ENCODE measurements around the gene SWT1. TPM values are rescaled to one million over a fixed set of nuclear protein-coding genes. Genes with fewer than 3 reads are reported as not detected.
"Not testable (repeated sequence)": the region's sequence is repeated elsewhere in the genome, so short reads cannot be mapped to it uniquely, and the experiment has no call there.

SWT1 gene
- total RNA-seq, 8 experiments from 2014 or later: 5.2 to 17.0 (median 10.7) TPM

- H3K4me1 ChIP-seq (replicated peaks in 1 of 2): peaks cover 9 to 13% of the 10 kb centered on the region in 2 donors
- ATAC-seq (replicated peaks in 6 of 8); H3K27ac ChIP-seq; H3K4me3 ChIP-seq: not testable (repeated sequence)
- WGBS, 10 experiments: 72 to 100% (median 90%) methylated on average over 1 to 6 of the region's 7 CpGs; no CpG with 5 or more reads in 3 of the 10 experiments
- in situ Hi-C loops (cut with MboI; ENCODE audit: low pct_unique_long_range_greater_than_20kb in 2 of 9, low sequenced_read_pairs in 9 of 9, unreplicated experiment in 9 of 9): loop anchor here in 3 of 9 experiments (25.0 kb wide), 3 partner anchors 166 to 341 kb away; no protein-coding TSS in a partner anchor
These were observed 164.1 kb downstream of the SWT1 start for GRCh38 chr1:185321104-185321503.

GRCh38 chr1:185321653-185322221 lies 164.8 kb downstream of the SWT1 start:
- not testable (repeated sequence) for ATAC-seq (replicated peaks in 6 of 8); H3K4me3 ChIP-seq; H3K27ac ChIP-seq
- H3K4me1 ChIP-seq (replicated peaks in 1 of 2): peaks cover 9 to 13% of the 10 kb centered on the region in 2 donors
- 95 to 100% (median 100%) methylated on average over 3 to 6 of the region's 36 CpGs; no CpG with 5 or more reads in 7 of the 10 experiments for WGBS, 10 experiments
- in situ Hi-C loops (cut with MboI; ENCODE audit: low pct_unique_long_range_greater_than_20kb in 2 of 9, low sequenced_read_pairs in 9 of 9, unreplicated experiment in 9 of 9): loop anchor here in 3 of 9 experiments (25.0 kb wide), 3 partner anchors 166 to 341 kb away; no protein-coding TSS in a partner anchor

GRCh38 chr1:185322636-185323035 lies 165.7 kb downstream of the SWT1 start:
- no peak overlapping the region for H3K27ac ChIP-seq
- ATAC-seq (replicated peaks in 6 of 8): no peak
- in situ Hi-C loops (cut with MboI; ENCODE audit: low pct_unique_long_range_greater_than_20kb in 2 of 9, low sequenced_read_pairs in 9 of 9, unreplicated experiment in 9 of 9): loop anchor here in 3 of 9 experiments (25.0 kb wide), 3 partner anchors 165 to 340 kb away; no protein-coding TSS in a partner anchor
- H3K4me1 ChIP-seq (replicated peaks in 1 of 2): peaks cover 7 to 13% of the 10 kb centered on the region in 2 donors
- whole genome bisulfite sequencing, 10 experiments: 6 to 90% (median 70%) methylated on average over 1 to 2 of the region's 2 CpGs
- no peak overlapping the region for H3K4me3 ChIP-seq

- Histone ChIP-seq H3K4me3 (no peak overlapping the region), H3K27ac (no peak overlapping the region), H3K4me1 (replicated peaks in 1 of 2) (no peaks in the 10 kb centered on the region)
- no peak for ATAC-seq (replicated peaks in 6 of 8)
- WGBS, 10 experiments: 77 to 100% (median 100%) methylated on average over 1 to 3 of the region's 3 CpGs; no CpG with 5 or more reads in 3 of the 10 experiments
- in situ Hi-C loops (cut with MboI; ENCODE audit: low pct_unique_long_range_greater_than_20kb in 2 of 9, low sequenced_read_pairs in 9 of 9, unreplicated experiment in 9 of 9): loop anchor here in 3 of 9 experiments (25.0 kb wide), 3 partner anchors 163 to 338 kb away; no protein-coding TSS in a partner anchor
These were observed 167.2 kb downstream of the SWT1 start for GRCh38 chr1:185324118-185324517.

- no peak overlapping the region for H3K27ac ChIP-seq
- H3K4me1 ChIP-seq (replicated peaks in 1 of 2): no peaks in the 10 kb centered on the region
- H3K4me3 ChIP-seq: no peak overlapping the region
- ATAC-seq (replicated peaks in 6 of 8): no peak
- WGBS, 10 experiments: 37 to 96% (median 83%) methylated on average over 1 to 4 of the region's 4 CpGs; no CpG with 5 or more reads in 2 of the 10 experiments
- in situ Hi-C loops (cut with MboI; ENCODE audit: low pct_unique_long_range_greater_than_20kb in 2 of 9, low sequenced_read_pairs in 9 of 9, unreplicated experiment in 9 of 9): no loop called here
These were observed 168.4 kb downstream of the SWT1 start for GRCh38 chr1:185325413-185325812.

GRCh38 chr1:185328255-185328654 lies 171.3 kb downstream of the SWT1 start:
- ATAC-seq (replicated peaks in 6 of 8): no peak
- H3K4me1 ChIP-seq (replicated peaks in 1 of 2): peaks cover 3 to 4% of the 10 kb centered on the region in 2 donors
- H3K4me3 ChIP-seq: no peak overlapping the region
- in situ Hi-C loops (cut with MboI; ENCODE audit: low pct_unique_long_range_greater_than_20kb in 2 of 9, low sequenced_read_pairs in 9 of 9, unreplicated experiment in 9 of 9): no loop called here
- WGBS, 10 experiments: 80 to 100% (median 90%) methylated on average over 1 to 4 of the region's 4 CpGs; no CpG with 5 or more reads in 1 of the 10 experiments
- H3K27ac ChIP-seq: no peak overlapping the region

- WGBS, 10 experiments: 44 to 92% (median 74%) methylated on average over 1 to 4 of the region's 4 CpGs; no CpG with 5 or more reads in 1 of the 10 experiments
- H3K4me3 ChIP-seq: no peak overlapping the region
- no peak overlapping the region for H3K27ac ChIP-seq
- in situ Hi-C loops (cut with MboI; ENCODE audit: low pct_unique_long_range_greater_than_20kb in 2 of 9, low sequenced_read_pairs in 9 of 9, unreplicated experiment in 9 of 9): no loop called here
- H3K4me1 ChIP-seq (replicated peaks in 1 of 2): peaks cover 3 to 6% of the 10 kb centered on the region in 2 donors
- ATAC-seq (replicated peaks in 6 of 8): no peak
These were observed 177.2 kb downstream of the SWT1 start for GRCh38 chr1:185334182-185334581.

- Histone ChIP-seq H3K27ac (no peak overlapping the region), H3K4me1 (replicated peaks in 1 of 2) (peaks cover 3 to 6% of the 10 kb centered on the region in 2 donors), H3K4me3 (no peak overlapping the region)
- 53 to 100% (median 84%) methylated on average over 2 to 4 of the region's 4 CpGs for WGBS, 10 experiments
- in situ Hi-C loops (cut with MboI; ENCODE audit: low pct_unique_long_range_greater_than_20kb in 2 of 9, low sequenced_read_pairs in 9 of 9, unreplicated experiment in 9 of 9): no loop called here
- ATAC-seq (replicated peaks in 6 of 8): no peak
These were observed 180.3 kb downstream of the SWT1 start for GRCh38 chr1:185337246-185337645.

GRCh38 chr1:185338719-185339622 lies 182.0 kb downstream of the SWT1 start:
- WGBS, 10 experiments: 59 to 97% (median 87%) methylated on average over 3 to 8 of the region's 8 CpGs; no CpG with 5 or more reads in 2 of the 10 experiments
- H3K4me3 ChIP-seq: no peak overlapping the region
- no peaks in the 10 kb centered on the region for H3K4me1 ChIP-seq (replicated peaks in 1 of 2)
- in situ Hi-C loops (cut with MboI; ENCODE audit: low pct_unique_long_range_greater_than_20kb in 2 of 9, low sequenced_read_pairs in 9 of 9, unreplicated experiment in 9 of 9): no loop called here
- no peak for ATAC-seq (replicated peaks in 6 of 8)
- H3K27ac ChIP-seq: no peak overlapping the region

- H3K27ac ChIP-seq: no peak overlapping the region
- no peaks in the 10 kb centered on the region for H3K4me1 ChIP-seq (replicated peaks in 1 of 2)
- ATAC-seq (replicated peaks in 6 of 8): no peak
- no peak overlapping the region for H3K4me3 ChIP-seq
- in situ Hi-C loops (cut with MboI; ENCODE audit: low pct_unique_long_range_greater_than_20kb in 2 of 9, low sequenced_read_pairs in 9 of 9, unreplicated experiment in 9 of 9): no loop called here
These were observed 184.3 kb downstream of the SWT1 start for GRCh38 chr1:185341196-185341781.

All from motor neuron (in vitro differentiated cells).